ENCODE data around the gene NBAS.

DNA sequence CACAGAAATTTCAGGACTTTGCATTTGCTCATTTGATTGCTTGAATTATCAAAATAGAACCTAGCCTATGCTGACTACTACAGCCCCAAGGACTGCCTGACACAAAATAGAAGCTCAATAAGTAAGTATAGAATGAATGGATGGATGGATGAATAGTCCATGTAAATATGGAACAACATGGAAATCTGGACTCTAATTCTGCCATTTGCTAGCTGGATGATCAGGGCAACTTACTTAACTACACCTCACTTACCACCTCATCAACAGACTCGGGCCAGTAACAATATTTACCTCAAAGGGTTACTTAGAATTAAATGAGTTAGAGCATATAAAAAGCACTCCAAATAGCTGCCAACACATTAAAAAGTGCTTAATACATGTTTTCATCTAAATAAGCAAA lies 50.6 kb downstream of the NBAS start:
- TF ChIP-seq, protein P1, sequence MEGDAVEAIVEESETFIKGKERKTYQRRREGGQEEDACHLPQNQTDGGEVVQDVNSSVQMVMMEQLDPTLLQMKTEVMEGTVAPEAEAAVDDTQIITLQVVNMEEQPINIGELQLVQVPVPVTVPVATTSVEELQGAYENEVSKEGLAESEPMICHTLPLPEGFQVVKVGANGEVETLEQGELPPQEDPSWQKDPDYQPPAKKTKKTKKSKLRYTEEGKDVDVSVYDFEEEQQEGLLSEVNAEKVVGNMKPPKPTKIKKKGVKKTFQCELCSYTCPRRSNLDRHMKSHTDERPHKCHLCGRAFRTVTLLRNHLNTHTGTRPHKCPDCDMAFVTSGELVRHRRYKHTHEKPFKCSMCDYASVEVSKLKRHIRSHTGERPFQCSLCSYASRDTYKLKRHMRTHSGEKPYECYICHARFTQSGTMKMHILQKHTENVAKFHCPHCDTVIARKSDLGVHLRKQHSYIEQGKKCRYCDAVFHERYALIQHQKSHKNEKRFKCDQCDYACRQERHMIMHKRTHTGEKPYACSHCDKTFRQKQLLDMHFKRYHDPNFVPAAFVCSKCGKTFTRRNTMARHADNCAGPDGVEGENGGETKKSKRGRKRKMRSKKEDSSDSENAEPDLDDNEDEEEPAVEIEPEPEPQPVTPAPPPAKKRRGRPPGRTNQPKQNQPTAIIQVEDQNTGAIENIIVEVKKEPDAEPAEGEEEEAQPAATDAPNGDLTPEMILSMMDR (IDR thresholded peaks at IDR 0.05) = no peak
- TF ChIP-seq POLR2A (IDR thresholded peaks at IDR 0.05) = no peak

Measured in ovary (tissue), 3 donors.